ENCODE data around the gene PNRC2. TPM values are rescaled to one million over a fixed set of nuclear protein-coding genes. Genes with fewer than 3 reads are reported as not detected.
A peak's percentile ranks its signal among the peaks of the same experiment; 100 is the strongest.

Gene PNRC2
- total and polyA plus RNA-seq, 2 of the 13 experiments (the other 11 are each of a cell fraction or from before 2014, with no cell fraction given), result 74.9 to 97.5 TPM

DNA sequence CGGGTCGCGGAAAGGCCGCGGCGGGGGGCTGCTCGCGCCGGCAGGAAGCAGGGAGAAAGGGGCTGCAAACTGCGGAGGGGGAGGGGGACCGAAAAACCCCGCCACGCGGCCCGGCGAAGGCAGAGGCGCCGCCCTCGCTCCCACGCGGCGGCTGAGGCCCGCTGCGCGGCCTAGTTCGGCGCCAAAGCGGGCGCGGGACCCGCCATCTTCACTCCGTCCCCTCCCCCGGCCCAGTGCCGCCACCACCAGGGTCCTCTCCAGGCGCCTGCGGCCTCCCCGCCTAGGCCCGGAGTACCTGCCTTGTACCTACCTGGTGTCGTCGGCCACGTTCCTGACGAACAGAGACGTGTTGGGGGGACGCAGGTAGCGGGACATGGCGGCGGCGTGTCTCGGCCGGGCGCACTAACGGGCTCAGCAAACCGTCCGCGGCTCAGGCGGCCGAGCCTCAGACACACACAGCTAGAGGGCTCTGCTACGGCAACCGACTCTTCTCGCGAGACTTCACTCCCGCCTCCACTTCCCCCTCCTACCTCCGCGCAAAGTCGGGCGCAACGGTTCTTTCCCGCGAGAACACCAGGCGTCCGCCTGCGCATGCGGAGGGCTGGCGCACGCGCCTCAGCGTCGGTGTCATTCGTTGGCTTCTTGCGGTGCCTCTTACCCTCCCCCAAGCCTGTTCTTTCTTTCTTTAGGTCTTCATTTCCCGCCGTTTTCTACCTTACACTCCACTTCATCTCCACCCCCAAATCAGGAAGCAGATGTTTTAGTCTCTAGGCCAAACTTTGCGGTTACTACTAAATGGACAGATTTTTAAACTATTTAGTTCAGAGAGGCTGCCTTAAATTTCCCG, 20.5 kb downstream of the PNRC2 start, which contains the start of gene SRSF10 (continued):
- TF ChIP-seq ZBED4 (CRISPR knock-in tag; IDR thresholded peaks at IDR 0.05; ENCODE audit: borderline replicate concordance), result no peak; the same call in 1 of the 2 replicates
- TF ChIP-seq U2AF1 (optimal IDR thresholded peaks at IDR 0.05; ENCODE audit: low read depth, low read length), result peak; percentile 67
- TF ChIP-seq ZNF382 (CRISPR knock-in tag; IDR thresholded peaks at IDR 0.05; ENCODE audit: borderline replicate concordance), result no peak
- peak; percentile 81; the same call in 1 of the 2 replicates for TF ChIP-seq MAF1 (CRISPR knock-in tag; IDR thresholded peaks at IDR 0.05; ENCODE audit: borderline replicate concordance)
- no peak for TF ChIP-seq RORA (CRISPR knock-in tag; IDR thresholded peaks at IDR 0.05)
- peak; percentile 91 for TF ChIP-seq NRL (CRISPR knock-in tag; IDR thresholded peaks at IDR 0.05; ENCODE audit: borderline replicate concordance)
- TF ChIP-seq TAF15 (IDR thresholded peaks at IDR 0.05; ENCODE audit: low read depth, low read length, poor library complexity, severe bottlenecking), result no peak
- TF ChIP-seq BCLAF1 (IDR thresholded peaks at IDR 0.05), result no peak
- no peak for TF ChIP-seq FOSL1 (CRISPR knock-in tag; IDR thresholded peaks at IDR 0.05; ENCODE audit: borderline replicate concordance)
- peak; percentile 95 for TF ChIP-seq ZHX1 (CRISPR knock-in tag; IDR thresholded peaks at IDR 0.05; ENCODE audit: low read depth)
- peak; percentile 19; the same call in 1 of the 2 replicates for TF ChIP-seq ZNF143 (CRISPR knock-in tag; IDR thresholded peaks at IDR 0.05)
- peak; percentile 90; the same call in 1 of the 2 replicates for TF ChIP-seq ZNF724P (CRISPR knock-in tag; IDR thresholded peaks at IDR 0.05; ENCODE audit: borderline replicate concordance)
- TF ChIP-seq ZSCAN21 (CRISPR knock-in tag; IDR thresholded peaks at IDR 0.05; ENCODE audit: borderline replicate concordance), result peak; percentile 96; the same call in 1 of the 2 replicates
- no peak for TF ChIP-seq ATRX (CRISPR knock-in tag; IDR thresholded peaks at IDR 0.05; ENCODE audit: borderline replicate concordance)
- TF ChIP-seq ZNF34 (CRISPR knock-in tag; IDR thresholded peaks at IDR 0.05; ENCODE audit: borderline replicate concordance), result no peak; the same call in 1 of the 2 replicates
- no peak for TF ChIP-seq THAP7 (CRISPR knock-in tag; IDR thresholded peaks at IDR 0.05)
